GM18870 (cell line): ENCODE measurements around the gene PIP5K1B.

Experiments
- ATAC-seq: cut with Tn5 transposase; IDR thresholded peaks from one replicate; pipeline ENCODE4 v1.9.1; 2021; ENCODE audit warnings: moderate library complexity; ENCODE audit not compliant: unreplicated experiment

Gene PIP5K1B

DNA sequence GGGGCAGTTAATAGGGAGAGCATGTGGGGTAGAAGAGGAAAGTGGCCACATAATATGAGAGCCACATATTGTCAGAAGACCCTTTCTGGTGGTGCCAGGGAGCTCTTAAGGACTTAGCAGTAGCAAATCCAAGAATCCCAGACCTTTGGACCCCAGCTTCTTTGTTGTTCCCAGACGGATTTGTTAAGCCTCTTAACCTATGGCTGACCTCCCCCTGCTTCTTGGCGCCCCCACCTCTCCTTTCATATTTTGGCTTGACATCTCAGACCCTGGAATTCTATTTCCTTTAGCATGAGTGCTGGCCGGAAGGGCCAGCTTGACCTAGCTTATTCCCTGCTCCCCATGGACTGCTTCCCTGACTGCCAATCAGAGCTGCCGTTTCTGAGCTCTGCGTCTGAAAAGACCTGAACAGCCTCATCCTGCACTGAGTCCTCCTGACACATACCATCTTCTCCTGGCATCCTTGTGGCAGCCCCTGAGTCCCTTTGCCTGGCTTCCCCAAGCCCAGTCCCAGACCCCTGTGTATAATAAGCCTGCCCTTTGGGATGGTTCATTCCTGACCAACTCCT lies 192.6 kb downstream of the PIP5K1B start:
- ATAC-seq, result no peak

GRCh38 chr9:68898781-68899439 lies 193.9 kb downstream of the PIP5K1B start:
- ATAC-seq, result no peak

DNA sequence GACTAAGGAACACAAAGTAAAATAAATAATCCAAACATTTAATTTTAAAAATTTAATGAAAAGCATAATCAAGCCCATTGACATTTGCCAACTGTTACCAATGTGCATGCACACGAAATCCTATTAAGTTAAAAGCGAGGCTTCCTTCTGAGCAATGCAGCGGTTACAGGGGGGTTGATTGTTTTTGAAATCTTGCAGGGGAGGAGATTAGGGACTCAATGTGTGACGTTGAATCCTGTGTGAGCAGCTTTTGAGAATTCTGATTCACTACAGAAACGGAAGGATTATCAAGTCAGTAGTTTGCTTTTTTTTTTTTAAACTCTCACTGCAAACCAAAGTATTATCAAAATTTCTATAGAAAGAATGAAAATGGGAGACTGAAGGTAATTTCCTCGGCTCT lies 199.4 kb downstream of the PIP5K1B start:
- ATAC-seq, result no peak

DNA sequence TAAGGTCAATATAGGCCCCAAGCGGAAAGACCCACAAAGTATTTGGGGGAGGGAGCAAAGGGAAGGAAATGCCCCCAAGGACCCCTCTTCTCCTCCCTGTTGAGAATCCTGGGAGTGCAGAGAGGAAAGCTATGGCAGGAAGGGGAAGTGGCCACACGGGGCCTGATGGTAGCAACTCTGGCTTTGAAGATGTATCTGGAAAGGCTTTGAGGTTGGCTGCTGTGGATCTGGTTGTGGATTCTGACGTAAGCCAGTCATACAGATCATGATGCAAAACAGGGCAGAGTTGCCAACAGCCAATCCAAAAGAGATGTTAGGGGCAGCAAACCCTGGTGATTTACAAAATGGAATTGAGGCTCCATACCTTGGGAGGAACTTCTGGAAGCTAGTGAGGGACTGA lies 200.1 kb downstream of the PIP5K1B start:
- no peak for ATAC-seq

DNA sequence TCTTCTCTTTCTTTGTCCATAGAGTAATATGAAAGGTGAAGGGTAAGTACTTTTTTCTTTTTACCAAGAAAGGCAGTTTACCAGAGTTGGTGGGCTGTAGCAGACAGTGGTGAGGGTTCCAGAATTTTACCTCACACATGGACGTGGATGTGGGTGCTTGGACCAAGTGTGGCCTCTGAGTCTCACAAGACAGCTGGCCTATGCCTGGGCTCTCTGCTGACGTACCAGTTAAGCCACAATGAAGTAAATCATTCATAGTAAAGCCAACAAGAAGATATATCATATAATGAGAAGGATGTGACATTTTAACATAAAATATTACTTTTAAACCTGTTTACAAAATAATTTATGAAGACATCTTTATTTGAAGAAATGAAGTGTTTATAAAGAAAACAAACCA lies 202.9 kb downstream of the PIP5K1B start:
- ATAC-seq, result no peak

- ATAC-seq, result no peak
These were observed 207.5 kb downstream of the PIP5K1B start for GRCh38 chr9:68912561-68912960.

DNA sequence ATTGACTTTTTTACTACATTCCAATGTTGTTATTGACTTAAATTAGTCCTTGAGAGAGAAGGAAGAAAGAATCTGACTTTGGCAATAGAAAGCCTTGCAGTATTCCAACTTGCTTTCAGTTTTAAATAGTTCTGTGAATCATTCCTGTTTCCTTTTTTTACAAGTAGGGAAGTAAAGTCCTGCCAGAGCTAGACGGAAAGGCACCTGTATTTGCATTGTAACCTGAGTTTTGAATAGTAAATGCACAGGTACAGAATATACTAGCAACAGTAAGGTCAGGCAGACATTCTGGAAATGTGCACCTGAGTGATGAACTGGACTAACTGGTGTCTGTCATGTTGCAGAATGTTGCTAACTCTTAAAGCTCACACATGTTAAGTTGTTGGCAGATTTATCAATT lies 208.0 kb downstream of the PIP5K1B start:
- ATAC-seq, result no peak

DNA sequence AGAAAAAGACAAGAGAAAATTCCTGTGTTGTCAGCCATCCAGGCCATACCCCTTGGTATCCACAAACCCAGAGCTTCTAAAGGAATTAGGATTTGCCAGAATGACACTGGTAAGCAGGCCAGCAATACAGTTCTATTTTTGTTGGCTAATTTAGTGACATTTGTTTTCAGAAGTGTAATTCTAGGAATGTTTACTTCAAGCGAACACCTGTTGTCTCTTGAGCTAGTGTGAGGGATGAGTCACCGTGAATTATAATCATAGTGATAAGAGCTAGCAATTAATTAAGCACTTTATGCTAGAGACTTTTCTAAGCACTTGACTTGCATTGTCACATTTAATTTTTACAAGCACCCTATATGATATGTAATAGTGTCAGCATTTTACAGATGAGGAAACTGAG lies 209.7 kb downstream of the PIP5K1B start:
- no peak for ATAC-seq

DNA sequence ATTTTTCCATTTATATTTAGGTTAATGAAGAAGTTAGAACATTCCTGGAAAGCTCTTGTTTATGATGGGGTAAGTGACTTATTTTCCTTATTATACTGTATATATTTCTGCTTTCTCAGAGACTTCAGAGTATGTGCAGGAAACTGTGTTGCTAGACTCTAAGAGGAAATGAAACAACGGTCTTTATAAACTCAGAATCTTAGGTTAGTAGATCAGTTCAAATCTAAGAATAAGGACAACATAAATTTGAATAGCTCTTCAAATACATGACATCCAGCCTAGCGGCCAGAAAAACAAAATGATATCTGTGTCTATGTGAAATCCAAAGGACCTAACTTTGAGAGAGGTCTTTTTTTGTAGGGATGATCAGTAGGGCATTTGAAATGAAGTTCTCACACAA lies 214.6 kb downstream of the PIP5K1B start:
- peak; percentile 30 for ATAC-seq

- no peak for ATAC-seq
These were observed 215.9 kb downstream of the PIP5K1B start for GRCh38 chr9:68920921-68921320.

DNA sequence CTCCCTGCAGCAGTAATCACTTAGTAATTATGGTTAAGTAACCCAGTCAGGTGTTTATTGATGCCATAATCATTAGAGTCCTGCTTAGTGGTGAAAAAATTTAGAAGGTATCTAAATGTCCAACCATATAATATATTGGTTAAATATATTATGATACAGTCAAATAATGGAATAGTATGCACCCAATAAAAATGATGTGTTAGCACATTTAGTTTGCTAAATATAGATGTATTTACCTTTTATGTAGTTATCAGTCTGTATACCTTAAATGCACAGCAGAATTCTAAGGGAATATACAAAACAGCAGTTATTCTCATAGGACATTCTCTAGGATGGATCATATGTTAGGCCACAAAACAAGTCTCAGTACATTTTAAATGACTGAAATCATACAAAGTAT lies 218.4 kb downstream of the PIP5K1B start:
- ATAC-seq, result no peak

- ATAC-seq, result no peak
These were observed 220.1 kb downstream of the PIP5K1B start for GRCh38 chr9:68925175-68925574.

DNA sequence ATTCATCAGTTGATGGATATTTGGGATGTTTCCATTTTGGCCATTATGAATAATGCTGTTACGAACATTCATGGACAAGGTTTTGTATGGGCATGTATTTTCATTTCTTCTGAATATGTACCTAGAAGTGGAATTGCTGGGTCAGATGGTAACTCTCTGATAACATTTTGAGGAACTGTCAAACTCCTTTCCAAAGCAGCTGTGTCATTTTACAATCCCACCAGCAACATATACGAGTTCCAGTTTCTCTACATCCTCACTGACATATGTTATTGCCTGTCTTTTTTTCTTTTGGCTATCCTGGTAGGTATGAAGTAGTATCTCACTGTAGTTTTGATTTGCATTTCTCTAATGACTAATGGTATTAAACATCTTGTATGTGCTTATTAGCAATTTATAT lies 222.1 kb downstream of the PIP5K1B start:
- ATAC-seq, result no peak

GRCh38 chr9:68931821-68932220 lies 226.8 kb downstream of the PIP5K1B start:
- no peak for ATAC-seq

DNA sequence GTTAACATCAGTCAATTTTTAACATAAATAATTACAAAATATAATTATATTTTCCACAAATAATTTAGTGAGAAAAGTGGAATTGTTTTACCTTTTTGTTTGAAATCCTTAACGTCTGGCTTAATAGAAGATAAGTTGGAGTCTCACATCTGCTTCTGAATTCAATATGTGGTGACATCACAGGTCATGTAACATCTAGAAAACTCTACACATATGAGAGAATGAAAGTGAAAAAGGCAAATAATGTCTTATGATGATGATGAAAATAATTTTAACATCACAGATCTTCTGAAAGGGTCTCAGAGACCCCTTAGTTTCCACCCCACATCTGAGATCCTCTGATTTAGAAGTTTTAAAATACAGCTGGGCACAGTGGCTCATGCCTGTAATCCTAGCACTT lies 227.4 kb downstream of the PIP5K1B start:
- ATAC-seq, result no peak

DNA sequence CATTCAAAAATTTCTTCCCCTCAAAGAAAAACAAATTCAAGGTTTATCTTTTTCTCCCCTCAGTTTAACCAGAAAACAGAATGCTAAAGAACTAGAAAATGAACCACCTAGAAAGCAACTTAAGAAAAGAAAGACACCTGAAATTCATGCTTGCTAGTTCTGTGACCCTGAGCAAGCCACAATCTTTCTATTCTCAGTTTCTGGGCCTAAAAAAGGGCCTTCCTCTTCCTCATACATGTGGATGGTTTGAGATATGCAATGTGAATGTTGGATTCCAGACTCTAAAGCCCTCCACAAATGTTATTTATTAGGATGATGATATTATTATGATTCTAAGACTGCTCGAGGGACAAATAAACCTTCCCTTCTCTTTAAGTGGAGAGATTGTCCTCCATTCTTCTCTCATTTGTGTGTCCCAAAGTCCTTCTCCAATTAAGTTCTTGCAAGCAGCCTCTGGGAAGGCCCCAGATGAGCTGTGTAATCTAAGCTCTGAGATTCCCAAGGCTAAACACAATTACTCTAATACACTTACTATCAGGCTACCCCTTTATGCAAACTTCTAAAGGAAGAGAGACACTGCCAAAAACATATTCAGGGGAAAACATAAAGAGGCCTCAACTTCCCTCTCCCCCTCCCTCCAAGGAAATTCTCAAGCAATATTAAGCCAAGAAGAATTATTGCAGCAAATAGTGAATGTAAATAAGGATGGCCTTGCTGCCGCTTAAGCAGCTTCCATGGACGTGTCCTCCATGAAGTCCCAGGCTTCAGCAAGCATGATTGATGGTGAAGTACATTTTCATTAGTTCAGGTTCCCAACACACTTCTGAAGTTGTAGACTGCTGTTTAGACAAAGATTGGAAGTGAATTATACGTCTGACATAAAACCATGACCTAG lies 228.6 kb downstream of the PIP5K1B start:
- peak; percentile 99 for ATAC-seq

GRCh38 chr9:68934329-68934644 lies 229.2 kb downstream of the PIP5K1B start:
- no peak for ATAC-seq

GRCh38 chr9:68940573-68940972 lies 235.5 kb downstream of the PIP5K1B start:
- no peak for ATAC-seq

- no peak for ATAC-seq
These were observed 236.9 kb downstream of the PIP5K1B start for GRCh38 chr9:68941780-68942459.

DNA sequence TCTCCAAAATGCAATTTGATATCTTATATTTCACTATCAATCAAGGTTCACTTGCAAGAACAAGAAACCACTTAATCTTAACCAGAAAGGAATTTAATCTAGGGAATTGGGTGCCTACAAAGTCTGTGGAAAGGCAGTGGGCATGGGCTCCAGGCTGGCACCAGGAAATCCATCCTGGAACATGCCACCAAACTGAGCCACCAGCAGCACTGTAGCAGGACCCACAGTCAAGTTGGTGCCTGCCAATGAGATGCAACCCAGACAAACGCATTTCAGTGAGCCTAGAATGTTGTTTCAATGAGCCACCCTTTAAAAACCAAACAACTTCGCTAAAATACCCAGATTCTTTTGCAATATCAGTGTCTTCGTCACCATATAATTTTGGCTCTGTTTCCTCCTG lies 237.8 kb downstream of the PIP5K1B start:
- no peak for ATAC-seq

DNA sequence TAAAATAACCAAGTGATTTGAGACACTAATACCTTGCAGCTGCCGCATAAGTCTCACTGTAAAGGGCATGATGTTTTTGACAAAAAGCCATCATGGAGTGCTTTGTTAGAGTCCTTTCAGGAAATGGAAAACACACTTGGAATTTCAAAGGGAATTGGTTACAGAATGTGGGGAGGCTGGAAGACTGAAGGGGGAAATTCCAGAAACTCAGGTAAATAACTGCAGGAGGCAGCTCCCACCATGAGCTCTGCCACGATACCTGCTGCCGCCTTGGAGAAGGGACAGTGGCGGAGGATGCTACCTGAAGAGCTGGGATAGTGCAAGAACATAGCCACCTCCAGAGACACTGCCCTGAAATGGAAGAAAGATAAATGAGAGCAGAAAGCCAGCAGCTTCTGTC lies 242.0 kb downstream of the PIP5K1B start:
- no peak for ATAC-seq
